Neural progenitor cell (in vitro differentiated cells): Measurements from ENCODE around the gene SLC28A1. TPM values are rescaled to one million over a fixed set of nuclear protein-coding genes. Genes with fewer than 3 reads are reported as not detected.

Experiments
- DNase-seq: peaks from one replicate; pipeline ENCODE4 v3.0.0-alpha.2; 2016; ENCODE audit warnings: low spot score
- H2AFZ ChIP-seq: fragments of 200-600 bp; sonication (generic); replicated peaks from 2 replicates; pipeline ENCODE4 v1.6.1; 2016; ENCODE audit warnings: antibody characterized with exemption
- H3F3A ChIP-seq: fragments of 200-600 bp; sonication (generic); 2 replicates; pipeline ENCODE4 v1.6.1; 2016; ENCODE audit warnings: antibody characterized with exemption, low read depth
- H3K27ac ChIP-seq: fragments of 200-600 bp; sonication (generic); 2 replicates; pipeline ENCODE4 v1.5.1; 2016; ENCODE audit warnings: mild to moderate bottlenecking
- H3K27me3 ChIP-seq: fragments of 200-600 bp; sonication (generic); 2 replicates; pipeline ENCODE4 v1.6.1; 2016; ENCODE audit warnings: mild to moderate bottlenecking, moderate library complexity
- H3K36me3 ChIP-seq: fragments of 200-600 bp; sonication (generic); 2 replicates; pipeline ENCODE4 v1.5.1; 2016
- H3K4me1 ChIP-seq: fragments of 200-600 bp; sonication (generic); 2 replicates; pipeline ENCODE4 v1.6.1; 2016; ENCODE audit warnings: mixed run types
- H3K4me2 ChIP-seq: fragments of 200-600 bp; sonication (generic); 2 replicates; pipeline ENCODE4 v1.6.1; 2016
- H3K4me3 ChIP-seq: fragments of 200-600 bp; sonication (generic); 2 replicates; pipeline ENCODE4 v1.5.1; 2016
- H3K79me2 ChIP-seq: fragments of 200-600 bp; sonication (generic); 2 replicates; pipeline ENCODE4 v1.6.1; 2016; ENCODE audit warnings: low read depth
- H3K9ac ChIP-seq: fragments of 200-600 bp; sonication (generic); 2 replicates; pipeline ENCODE4 v1.6.1; 2016
- H3K9me3 ChIP-seq: fragments of 200-600 bp; sonication (generic); 2 replicates; pipeline ENCODE4 v1.5.1; 2016; ENCODE audit warnings: low read depth
- H4K20me1 ChIP-seq: fragments of 200-600 bp; sonication (generic); 2 replicates; pipeline ENCODE4 v1.6.1; 2016; ENCODE audit warnings: low read depth
- H3K27ac Mint-ChIP-seq: 3 replicates; pipeline ENCODE4 v1.8.0; 2021; ENCODE audit warnings: mixed read lengths
- H3K27me3 Mint-ChIP-seq: 2 replicates; pipeline ENCODE4 v1.8.0; 2022; ENCODE audit warnings: low read depth, mild to moderate bottlenecking, inconsistent platforms, moderate library complexity, mixed read lengths; ENCODE audit not compliant: insufficient read depth
- H3K36me3 Mint-ChIP-seq: 3 replicates; pipeline ENCODE4 v1.8.0; 2021; ENCODE audit warnings: mixed read lengths
- H3K4me1 Mint-ChIP-seq: 3 replicates; pipeline ENCODE4 v1.8.0; 2021; ENCODE audit warnings: mixed read lengths
- H3K4me3 Mint-ChIP-seq: 3 replicates; pipeline ENCODE4 v1.8.0; 2021; ENCODE audit warnings: mild to moderate bottlenecking, moderate library complexity, mixed read lengths
- H3K9me3 Mint-ChIP-seq: 3 replicates; pipeline ENCODE4 v1.8.0; 2020; ENCODE audit warnings: mixed read lengths
- EZH2 ChIP-seq: fragments of 200-600 bp; sonication (generic); IDR thresholded peaks from 2 replicates; pipeline ENCODE4 v1.6.1; 2017; ENCODE audit warnings: antibody characterized with exemption, mild to moderate bottlenecking, moderate library complexity
- EZH2phosphoT487 ChIP-seq: fragments of 200-600 bp; sonication (generic); IDR thresholded peaks from 2 replicates; pipeline ENCODE4 v1.6.1; 2017; ENCODE audit warnings: antibody characterized with exemption
- total RNA-seq: library from RNA; depleted of rRNA; stranded (reverse); fragments of >200 nt; gene quantifications from 2 replicates; pipeline ENCODE4 v1.2.3, GENCODE V29; 2015; ENCODE audit warnings: low replicate concordance
- TF ChIP-seq, protein P1 (sequence below): fragments of 200-600 bp; sonication (generic); IDR thresholded peaks from 2 replicates; pipeline ENCODE4 v1.5.1; 2017; ENCODE audit warnings: antibody characterized with exemption, mild to moderate bottlenecking

SLC28A1 gene
- total RNA-seq, 1 donor from 2014 or later: not detected

- no peaks in the 10 kb centered on the region for H3K36me3 Mint-ChIP-seq
These were observed 34.7 kb downstream of the SLC28A1 start for GRCh38 chr15:84919106-84919667.

DNA sequence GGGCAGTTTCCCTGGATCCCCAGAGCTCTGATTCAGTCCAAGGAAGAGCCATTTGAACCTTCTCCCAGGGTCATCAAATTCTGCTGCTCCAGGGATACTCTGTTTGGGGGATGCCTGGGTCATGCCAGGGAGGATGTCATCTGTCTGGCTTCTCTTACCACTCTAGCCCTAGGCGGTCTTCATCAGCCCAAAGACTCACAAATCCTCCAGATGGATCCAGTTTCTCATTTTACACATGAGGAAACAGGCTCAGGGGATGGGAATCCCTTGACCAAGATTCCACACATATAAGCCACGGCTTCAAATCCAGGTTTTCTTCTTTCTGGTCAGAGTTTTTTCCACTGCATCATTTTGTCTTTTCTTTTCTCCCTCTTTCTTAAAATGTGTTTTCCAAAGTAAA is 36.7 kb downstream of the SLC28A1 start:
- Histone ChIP-seq H3K36me3 (no peaks in the 10 kb centered on the region), H3K27me3 (no peaks in the 10 kb centered on the region), H2AFZ (no peak overlapping the region), H3K9ac (no peak overlapping the region), H4K20me1 (no peaks in the 10 kb centered on the region), H3K79me2 (no peaks in the 10 kb centered on the region), H3K4me2 (no peak overlapping the region), H3K4me1 (peaks cover under 1% of the 10 kb centered on the region), H3F3A (no peaks in the 10 kb centered on the region), H3K27ac (no peak overlapping the region), H3K4me3 (no peak overlapping the region), H3K9me3 (no peaks in the 10 kb centered on the region)
- Mint-ChIP-seq H3K27me3 (peaks cover 5% of the 10 kb centered on the region), H3K4me1 (peaks cover 2% of the 10 kb centered on the region), H3K9me3 (no peaks in the 10 kb centered on the region), H3K36me3 (no peaks in the 10 kb centered on the region), H3K27ac (peak overlapping the region; percentile 3), H3K4me3 (no peak overlapping the region)
- DNase-seq: no peak
- TF ChIP-seq, protein P1, sequence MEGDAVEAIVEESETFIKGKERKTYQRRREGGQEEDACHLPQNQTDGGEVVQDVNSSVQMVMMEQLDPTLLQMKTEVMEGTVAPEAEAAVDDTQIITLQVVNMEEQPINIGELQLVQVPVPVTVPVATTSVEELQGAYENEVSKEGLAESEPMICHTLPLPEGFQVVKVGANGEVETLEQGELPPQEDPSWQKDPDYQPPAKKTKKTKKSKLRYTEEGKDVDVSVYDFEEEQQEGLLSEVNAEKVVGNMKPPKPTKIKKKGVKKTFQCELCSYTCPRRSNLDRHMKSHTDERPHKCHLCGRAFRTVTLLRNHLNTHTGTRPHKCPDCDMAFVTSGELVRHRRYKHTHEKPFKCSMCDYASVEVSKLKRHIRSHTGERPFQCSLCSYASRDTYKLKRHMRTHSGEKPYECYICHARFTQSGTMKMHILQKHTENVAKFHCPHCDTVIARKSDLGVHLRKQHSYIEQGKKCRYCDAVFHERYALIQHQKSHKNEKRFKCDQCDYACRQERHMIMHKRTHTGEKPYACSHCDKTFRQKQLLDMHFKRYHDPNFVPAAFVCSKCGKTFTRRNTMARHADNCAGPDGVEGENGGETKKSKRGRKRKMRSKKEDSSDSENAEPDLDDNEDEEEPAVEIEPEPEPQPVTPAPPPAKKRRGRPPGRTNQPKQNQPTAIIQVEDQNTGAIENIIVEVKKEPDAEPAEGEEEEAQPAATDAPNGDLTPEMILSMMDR: no peak
- no peak for TF ChIP-seq EZH2phosphoT487
- no peak for TF ChIP-seq EZH2

More at GRCh38 chr15:84919106-84919667, 34.7 kb downstream of the SLC28A1 start:
- Histone ChIP-seq H3K36me3 (no peaks in the 10 kb centered on the region), H3K79me2 (no peaks in the 10 kb centered on the region), H3K27ac (no peak overlapping the region), H3K4me2 (no peak overlapping the region), H3K9ac (no peak overlapping the region), H3K9me3 (no peaks in the 10 kb centered on the region), H3K27me3 (no peaks in the 10 kb centered on the region), H2AFZ (no peak overlapping the region), H3K4me3 (no peak overlapping the region), H3F3A (no peaks in the 10 kb centered on the region), H4K20me1 (no peaks in the 10 kb centered on the region), H3K4me1 (no peaks in the 10 kb centered on the region)
- H3K27ac Mint-ChIP-seq: no peak overlapping the region
- H3K4me3 Mint-ChIP-seq: no peak overlapping the region
- no peaks in the 10 kb centered on the region for H3K9me3 Mint-ChIP-seq
- H3K4me1 Mint-ChIP-seq: peaks cover 10% of the 10 kb centered on the region
- DNase-seq: no peak
- peaks cover 8% of the 10 kb centered on the region for H3K27me3 Mint-ChIP-seq
- no peak for TF ChIP-seq EZH2phosphoT487
- TF ChIP-seq EZH2: no peak
- TF ChIP-seq, protein P1: no peak

DNA sequence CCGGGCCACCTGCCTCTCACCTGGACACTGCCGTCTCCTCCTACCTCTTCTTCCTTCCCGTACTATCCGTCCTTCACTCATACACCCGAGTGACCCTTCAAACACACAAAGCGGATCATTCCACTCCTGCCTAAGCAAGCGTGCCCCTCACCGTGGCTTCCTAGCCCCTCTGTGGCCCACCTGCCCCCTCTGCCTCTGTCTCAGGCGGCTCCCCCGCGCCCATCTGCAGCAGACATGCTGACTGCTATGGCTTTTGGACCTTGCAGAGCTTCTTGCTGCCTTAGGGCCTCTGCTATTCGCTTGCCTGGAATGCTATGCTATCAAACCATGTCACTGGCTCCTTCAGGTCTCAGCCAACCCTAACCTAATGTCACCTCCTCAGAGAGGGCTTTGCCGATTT is 38.1 kb downstream of the SLC28A1 start:
- no peak for DNase-seq
- no peak overlapping the region for H3K4me3 Mint-ChIP-seq

More for the DNA sequence above, 38.1 kb downstream of the SLC28A1 start:
- no peaks in the 10 kb centered on the region for H3K9me3 Mint-ChIP-seq
- no peak overlapping the region for H2AFZ ChIP-seq
- H3K36me3 ChIP-seq: no peaks in the 10 kb centered on the region
- H3K4me1 Mint-ChIP-seq: peaks cover 2% of the 10 kb centered on the region
- TF ChIP-seq EZH2: no peak
- TF ChIP-seq, protein P1: no peak
- TF ChIP-seq EZH2phosphoT487: no peak
- peak overlapping the region; percentile 85 for H3K27ac Mint-ChIP-seq
- no peaks in the 10 kb centered on the region for H3K9me3 ChIP-seq
- H3K27me3 ChIP-seq: no peaks in the 10 kb centered on the region
- H3K36me3 Mint-ChIP-seq: no peaks in the 10 kb centered on the region
- peaks cover 8% of the 10 kb centered on the region for H3F3A ChIP-seq
- peaks cover 7% of the 10 kb centered on the region for H3K27me3 Mint-ChIP-seq
- H3K4me2 ChIP-seq: no peak overlapping the region
- H3K9ac ChIP-seq: no peak overlapping the region
- H3K4me3 ChIP-seq: no peak overlapping the region
- H4K20me1 ChIP-seq: no peaks in the 10 kb centered on the region
- no peak overlapping the region for H3K27ac ChIP-seq
- H3K4me1 ChIP-seq: peaks cover 11% of the 10 kb centered on the region
- no peaks in the 10 kb centered on the region for H3K79me2 ChIP-seq
